ENCODE measurements around the gene FKBP5.

GRCh38 chr6:35643162-35643535 is 45.6 kb downstream of the FKBP5 start:
- TF ChIP-seq POLR2AphosphoS5 (IDR thresholded peaks at IDR 0.05) (no peak), CTCF (IDR thresholded peaks at IDR 0.05; ENCODE audit: poor library complexity, severe bottlenecking) (no peak), EP300 (conservative IDR thresholded peaks at IDR 0.05; ENCODE audit: poor library complexity, severe bottlenecking) (no peak), EZH2 (IDR thresholded peaks at IDR 0.05; ENCODE audit: borderline replicate concordance, insufficient read depth, low read length, poor library complexity, severe bottlenecking) (no peak), RAD21 (conservative IDR thresholded peaks at IDR 0.05) (no peak), REST (IDR thresholded peaks at IDR 0.05; ENCODE audit: borderline replicate concordance) (no peak), SMC3 (conservative IDR thresholded peaks at IDR 0.05; ENCODE audit: poor library complexity) (no peak)

Measured in neural cell (in vitro differentiated cells).